ENCODE data around the gene CYP2E1.
"Not testable (repeated sequence)": the region's sequence is repeated elsewhere in the genome, so short reads cannot be mapped to it uniquely, and the experiment has no call there.

Gene CYP2E1

DNA sequence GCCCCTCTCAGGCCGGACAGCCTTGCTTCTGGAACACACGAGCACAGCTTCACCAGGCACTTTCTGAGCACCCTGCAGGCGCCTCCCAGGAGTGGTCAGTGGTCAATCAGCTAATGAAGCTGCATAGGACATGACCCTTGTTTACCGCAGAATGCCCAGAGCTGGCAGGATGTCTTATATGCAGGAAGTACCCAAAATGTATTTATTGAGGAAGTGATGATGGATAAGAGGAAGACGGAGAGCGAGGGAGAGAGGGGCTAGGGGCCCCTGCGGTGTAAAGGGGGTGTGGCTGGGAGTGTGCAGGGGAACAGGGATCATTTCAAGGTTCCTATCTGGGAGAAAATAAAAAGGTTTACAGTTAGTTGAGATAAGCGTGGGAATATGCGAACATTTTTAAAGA is 3.3 kb downstream of the CYP2E1 start:
- TF ChIP-seq, protein P1, sequence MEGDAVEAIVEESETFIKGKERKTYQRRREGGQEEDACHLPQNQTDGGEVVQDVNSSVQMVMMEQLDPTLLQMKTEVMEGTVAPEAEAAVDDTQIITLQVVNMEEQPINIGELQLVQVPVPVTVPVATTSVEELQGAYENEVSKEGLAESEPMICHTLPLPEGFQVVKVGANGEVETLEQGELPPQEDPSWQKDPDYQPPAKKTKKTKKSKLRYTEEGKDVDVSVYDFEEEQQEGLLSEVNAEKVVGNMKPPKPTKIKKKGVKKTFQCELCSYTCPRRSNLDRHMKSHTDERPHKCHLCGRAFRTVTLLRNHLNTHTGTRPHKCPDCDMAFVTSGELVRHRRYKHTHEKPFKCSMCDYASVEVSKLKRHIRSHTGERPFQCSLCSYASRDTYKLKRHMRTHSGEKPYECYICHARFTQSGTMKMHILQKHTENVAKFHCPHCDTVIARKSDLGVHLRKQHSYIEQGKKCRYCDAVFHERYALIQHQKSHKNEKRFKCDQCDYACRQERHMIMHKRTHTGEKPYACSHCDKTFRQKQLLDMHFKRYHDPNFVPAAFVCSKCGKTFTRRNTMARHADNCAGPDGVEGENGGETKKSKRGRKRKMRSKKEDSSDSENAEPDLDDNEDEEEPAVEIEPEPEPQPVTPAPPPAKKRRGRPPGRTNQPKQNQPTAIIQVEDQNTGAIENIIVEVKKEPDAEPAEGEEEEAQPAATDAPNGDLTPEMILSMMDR (IDR thresholded peaks at IDR 0.05; ENCODE audit: low read depth, low read length) = no peak
- H3K4me3 ChIP-seq (ENCODE audit: low read depth, low read length) = no peak overlapping the region

DNA sequence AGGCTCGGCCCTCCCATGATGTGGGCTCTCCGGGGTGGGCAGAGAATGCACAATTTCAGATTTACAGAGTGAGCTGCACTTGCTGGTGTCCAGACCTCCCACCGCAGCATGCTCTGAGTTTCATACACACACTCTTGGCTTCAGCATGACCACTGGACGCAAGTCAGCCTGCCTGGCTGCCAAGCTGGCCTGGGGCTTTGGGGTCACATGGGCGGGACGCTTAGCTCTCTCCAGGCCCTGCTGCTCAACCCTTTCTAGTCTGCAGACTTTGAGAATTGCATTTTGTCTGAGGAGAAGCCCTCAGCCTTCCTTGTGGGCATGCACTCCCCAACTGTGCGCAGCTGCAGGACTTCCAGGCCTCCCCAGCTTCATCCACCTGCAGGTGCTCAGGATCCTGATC is 5.7 kb downstream of the CYP2E1 start:
- TF ChIP-seq, protein P1 (IDR thresholded peaks at IDR 0.05; ENCODE audit: low read depth, low read length) = no peak
- no peak overlapping the region for H3K4me3 ChIP-seq (ENCODE audit: low read depth, low read length)

DNA sequence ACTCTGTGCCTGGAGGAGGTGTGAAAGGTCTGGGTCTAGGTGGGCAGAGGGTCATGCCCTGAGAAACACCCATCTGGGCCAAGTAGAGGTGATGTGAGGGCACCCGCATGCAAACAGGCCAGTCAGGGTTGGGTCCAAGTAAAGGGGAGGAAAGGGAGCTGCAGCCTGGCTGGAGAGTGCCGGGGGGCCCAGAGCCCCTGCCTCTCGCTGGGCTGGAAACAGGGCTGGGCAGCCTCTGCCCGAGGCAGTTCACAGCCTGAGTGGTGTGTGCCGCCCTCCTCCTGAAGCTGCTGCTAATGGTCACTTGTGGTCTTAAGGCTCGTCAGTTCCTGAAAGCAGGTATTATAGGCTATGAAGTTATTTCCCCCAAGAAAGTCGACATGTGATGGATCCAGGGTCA is 7.3 kb downstream of the CYP2E1 start:
- no peak overlapping the region for H3K4me3 ChIP-seq (ENCODE audit: low read depth, low read length)
- TF ChIP-seq, protein P1 (IDR thresholded peaks at IDR 0.05; ENCODE audit: low read depth, low read length) = no peak

DNA sequence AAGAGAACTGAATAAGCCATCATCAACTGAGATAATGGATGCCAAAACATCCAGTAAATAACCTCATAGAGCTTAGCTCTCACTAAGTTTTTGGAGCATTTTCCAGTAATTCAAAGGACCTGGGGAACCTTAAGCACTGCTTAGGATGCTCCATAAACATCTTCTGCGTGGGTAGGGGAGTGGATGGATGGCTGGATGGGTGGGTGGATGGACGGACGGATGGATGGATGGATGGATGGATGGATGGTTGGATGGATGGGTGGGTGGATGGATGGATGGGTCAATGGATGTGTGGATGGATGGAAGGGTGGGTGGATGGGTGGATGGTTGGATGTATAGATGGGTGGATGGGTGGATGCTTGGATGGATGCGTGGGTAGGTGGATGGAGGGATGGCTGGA is 9.0 kb downstream of the CYP2E1 start:
- TF ChIP-seq, protein P1 (IDR thresholded peaks at IDR 0.05; ENCODE audit: low read depth, low read length) = no peak
- no peak overlapping the region for H3K4me3 ChIP-seq (ENCODE audit: low read depth, low read length)

DNA sequence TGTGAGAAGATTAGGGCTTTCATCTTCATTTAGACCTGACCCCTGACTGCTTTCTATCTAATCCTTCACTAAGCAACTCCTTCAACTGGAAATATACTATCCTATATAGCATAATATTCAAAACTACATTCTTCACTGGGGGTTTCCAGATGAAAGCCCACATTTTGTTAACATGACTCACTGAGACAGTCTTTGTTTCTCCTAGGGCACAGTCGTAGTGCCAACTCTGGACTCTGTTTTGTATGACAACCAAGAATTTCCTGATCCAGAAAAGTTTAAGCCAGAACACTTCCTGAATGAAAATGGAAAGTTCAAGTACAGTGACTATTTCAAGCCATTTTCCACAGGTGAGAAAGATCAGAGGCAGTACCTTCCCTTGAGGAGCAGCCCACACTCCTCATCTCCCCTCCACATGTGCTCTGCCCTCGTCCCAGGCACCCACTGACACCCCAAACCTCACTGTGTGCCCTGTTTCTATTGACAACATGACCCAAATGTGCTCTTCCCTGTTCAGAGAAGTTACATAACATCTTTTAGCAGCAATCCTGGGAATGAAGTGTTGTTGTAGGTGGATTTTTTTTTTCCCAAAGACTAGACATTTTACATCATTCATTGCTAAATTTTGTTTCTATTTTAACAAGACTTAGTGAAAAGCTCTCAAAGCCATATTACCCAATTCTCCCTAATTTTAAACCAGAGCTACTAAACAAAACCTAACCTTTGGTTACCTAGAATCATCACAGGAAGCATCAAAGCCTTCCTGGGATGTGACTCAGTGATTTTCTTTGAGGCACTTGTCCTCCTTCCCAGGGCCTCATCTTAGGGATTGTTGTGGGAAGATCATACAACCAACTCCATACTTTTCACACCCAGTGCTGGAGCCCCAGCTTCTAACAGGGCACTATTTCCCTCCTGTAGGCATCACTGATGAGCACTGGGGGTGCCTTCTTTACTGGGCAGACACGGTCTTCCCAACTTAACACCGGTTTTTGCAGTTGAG is 10.7 kb downstream of the CYP2E1 start:
- TF ChIP-seq, protein P1 (IDR thresholded peaks at IDR 0.05; ENCODE audit: low read depth, low read length) = no peak
- no peak overlapping the region for H3K4me3 ChIP-seq (ENCODE audit: low read depth, low read length)

DNA sequence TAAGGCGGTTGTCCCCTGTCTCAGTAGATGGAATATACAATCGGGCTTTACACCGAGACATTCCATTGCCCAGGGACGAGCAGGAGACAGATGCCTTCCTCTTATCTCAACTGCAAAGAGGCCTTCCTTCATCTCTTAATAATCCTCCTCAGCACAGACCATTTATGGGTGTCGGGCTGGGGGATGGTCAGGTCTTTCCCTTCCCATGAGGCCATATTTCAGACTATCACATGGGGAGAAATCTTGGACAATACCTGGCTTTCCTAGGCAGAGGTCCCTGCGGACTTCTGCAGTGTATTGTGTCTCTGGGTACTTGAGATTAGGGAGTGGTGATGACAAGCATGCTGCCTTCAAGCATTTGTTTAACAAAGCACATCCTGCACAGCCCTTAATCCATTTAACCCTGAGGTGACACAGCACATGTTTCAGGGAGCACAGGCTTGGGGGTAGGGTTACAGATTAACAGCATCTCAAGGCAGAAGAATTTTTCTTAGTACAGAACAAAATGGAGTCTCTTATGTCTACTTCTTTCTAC is 14.3 kb downstream of the CYP2E1 start:
- not testable (repeated sequence) for H3K4me3 ChIP-seq (ENCODE audit: low read depth, low read length)

DNA sequence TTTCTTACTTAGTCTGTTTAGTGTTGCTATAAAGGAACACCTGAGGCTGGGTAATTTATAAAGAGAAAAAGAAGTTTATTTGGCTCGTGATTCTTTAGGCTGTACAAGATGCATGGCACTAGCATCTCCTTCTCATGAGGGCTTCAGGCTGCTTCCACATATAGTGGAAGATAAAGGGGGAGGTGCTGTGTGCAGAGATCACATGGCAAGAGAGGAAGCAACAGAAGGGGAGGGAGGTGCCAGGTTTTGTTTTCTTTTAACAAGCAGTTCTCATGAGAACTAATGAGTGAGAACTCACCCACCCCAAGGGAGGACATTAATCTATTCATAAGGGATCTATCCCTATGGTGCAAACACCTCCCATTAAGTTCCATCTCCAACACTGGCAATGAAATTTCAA is 17.3 kb downstream of the CYP2E1 start:
- TF ChIP-seq, protein P1 (IDR thresholded peaks at IDR 0.05; ENCODE audit: low read depth, low read length) = no peak
- no peak overlapping the region for H3K4me3 ChIP-seq (ENCODE audit: low read depth, low read length)

Measured in WI38 (cell line).